Stimulated activated CD8-positive, alpha-beta memory T cell treated with anti-CD3 and anti-CD28 coated beads, Interleukin-12 subunit alpha, Interleukin-12 subunit beta, amount 100 ng/mL, for 24 hours (primary cell): ENCODE results near the gene OSBPL3.

Source experiments
- DNase-seq: peaks from one replicate; pipeline ENCODE4 v3.0.0-alpha.2; 2020; ENCODE audit errors: extremely low read depth

OSBPL3 gene

DNA sequence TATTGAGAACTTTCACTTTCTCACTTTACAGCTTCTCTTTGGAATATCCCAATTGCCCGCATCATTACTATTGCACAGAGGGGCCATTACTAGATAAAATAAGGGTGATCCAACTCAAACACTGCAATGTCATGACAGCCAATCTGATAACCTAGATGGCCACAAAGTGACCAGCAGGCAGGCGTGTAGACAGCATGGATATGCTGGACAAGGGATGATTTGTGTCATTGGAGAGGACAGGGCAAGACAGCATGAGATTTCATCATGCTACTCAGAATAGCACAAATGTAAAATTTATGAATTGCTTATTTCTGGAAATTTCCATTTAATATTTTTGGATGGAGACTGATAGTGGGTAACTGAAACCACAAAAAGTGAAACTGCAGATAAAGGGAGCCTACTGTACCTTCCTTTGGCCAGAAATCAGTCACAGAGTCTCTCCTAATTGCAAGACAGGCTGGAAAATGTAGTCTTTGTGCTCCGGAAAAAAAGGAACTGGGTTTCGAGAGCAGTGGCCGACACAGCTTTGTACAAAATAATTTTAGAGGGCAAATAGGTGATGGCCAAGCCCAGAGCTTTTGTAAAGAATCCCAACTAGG is 216.6 kb downstream of the OSBPL3 start:
- DNase-seq: no peak

DNA sequence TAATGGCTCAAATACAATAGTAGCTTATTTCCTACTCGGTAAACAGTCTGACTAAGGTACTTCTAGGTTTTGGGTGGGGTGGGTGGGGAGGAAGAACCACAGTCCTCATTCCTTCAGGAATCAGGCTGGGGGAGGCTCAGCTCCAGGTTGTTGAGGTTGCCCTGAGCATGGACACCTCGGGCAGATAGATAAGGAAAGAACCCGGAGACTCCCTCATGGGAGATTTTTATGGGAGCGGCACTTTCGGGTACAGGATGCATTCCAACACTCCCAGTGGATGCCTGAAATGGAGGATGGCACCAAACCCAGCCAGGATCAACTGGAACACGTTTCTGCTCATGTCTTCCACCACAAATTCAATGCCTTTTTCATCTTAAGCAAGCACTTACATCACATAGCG is 217.2 kb downstream of the OSBPL3 start:
- no peak for DNase-seq

DNA sequence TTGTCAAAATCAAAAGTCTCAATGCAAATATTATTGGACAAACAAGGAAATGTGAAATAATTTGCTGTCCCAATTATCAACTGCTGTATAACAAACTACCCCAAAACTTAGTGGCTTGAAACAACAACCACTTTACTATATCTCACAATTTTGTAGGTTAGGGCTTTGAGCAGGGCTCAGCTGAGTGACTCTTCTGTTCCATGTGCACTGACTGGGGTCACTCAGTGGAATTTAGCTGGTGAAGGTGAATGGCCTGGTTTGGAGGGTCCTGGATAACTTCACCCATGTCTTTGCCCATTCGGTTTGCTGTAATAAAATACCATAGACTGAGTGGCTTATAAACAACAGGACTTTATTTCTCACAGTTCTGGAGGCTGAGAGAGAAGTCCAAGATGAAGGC is 219.0 kb downstream of the OSBPL3 start:
- no peak for DNase-seq

DNA sequence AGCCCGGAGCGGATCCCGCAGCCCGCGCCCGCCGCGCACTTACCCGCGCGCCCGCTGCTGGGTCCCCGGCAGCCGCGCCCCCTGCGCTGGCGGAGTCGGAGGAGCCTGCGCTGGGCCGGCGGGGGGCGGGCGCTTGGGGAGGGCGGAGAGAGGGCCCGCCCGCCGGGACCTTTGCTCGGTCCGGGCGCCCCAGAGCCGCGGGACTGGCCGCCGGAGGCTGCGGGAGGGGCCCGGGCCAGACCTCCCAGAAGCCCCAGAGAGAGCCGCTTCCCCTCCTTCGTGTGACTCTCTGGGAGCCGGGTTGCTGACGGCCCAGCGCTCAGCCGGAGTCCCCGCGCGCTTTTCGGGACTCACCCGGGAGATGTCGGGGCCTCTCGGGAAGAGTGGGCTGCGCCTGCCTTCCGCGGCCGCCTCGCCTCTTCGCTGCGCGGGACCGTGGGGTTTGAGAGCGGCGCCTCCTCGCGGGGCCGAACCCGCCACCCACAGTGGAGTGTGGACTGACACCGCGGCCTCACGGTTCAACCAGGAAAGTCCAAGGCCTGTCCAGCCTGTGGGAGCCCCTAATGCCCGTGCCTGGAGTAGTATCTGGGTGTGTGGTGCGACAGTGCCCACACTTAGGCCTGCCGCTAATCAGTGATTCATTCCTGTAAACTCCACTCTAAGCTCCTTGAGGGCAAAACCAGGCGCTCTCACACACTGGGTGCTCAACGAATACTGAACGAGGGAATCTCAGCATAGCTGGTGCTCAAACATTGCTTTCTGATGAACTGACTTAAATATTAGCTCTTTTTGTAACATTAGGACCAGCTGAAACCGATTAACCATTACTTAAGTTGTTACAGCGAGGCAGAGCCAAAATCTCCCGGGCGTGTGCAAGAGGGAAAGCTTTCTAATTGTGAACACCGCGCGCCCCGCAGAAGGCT is 222.4 kb downstream of the OSBPL3 start, which contains the start of gene GSDME:
Gene GSDME, minus strand, starts transcription at position 112 of the 923 bp plus-strand sequence. CDS start 7,690 bp downstream, outside the sequence.
- DNase-seq: no peak

DNA sequence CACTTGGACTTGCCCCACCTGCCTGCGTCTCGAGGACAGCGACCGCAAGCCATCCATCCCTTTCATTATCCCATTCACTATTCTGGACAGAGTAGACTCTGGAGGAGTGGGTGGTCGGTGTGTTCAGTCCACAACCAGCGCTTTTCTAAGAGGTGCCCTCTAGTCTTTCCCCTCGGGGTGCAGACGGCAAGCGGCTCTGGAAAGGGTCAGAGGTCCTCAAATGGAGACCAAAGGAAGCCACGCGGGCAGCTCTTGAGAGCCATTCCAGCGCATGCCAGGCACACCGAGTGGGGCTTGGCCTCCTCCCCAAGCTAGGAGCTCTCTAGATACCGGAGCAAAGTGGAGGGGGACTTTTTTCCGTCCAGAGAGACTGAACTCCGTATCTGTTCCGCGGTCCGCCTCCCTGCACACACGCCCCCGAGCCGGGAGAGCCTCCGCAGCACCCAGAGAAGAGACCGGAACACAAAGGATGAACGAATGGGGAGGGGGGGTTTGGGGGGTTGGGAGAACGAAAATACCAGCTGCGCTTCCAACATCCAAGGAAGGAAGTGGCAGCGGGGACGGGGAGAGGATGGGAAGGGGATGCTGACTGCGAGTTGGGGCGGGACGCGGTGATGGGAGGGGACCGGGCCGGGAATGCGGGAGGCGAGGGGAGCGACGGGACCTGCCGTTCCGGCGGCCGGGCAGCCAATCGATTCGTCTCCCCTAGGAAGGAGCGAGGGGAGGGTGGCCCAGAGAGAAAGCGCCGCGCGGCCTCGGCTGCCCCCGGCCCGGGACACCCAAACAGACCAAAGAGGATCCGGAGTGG is 223.2 kb downstream of the OSBPL3 start:
- no peak for DNase-seq

DNA sequence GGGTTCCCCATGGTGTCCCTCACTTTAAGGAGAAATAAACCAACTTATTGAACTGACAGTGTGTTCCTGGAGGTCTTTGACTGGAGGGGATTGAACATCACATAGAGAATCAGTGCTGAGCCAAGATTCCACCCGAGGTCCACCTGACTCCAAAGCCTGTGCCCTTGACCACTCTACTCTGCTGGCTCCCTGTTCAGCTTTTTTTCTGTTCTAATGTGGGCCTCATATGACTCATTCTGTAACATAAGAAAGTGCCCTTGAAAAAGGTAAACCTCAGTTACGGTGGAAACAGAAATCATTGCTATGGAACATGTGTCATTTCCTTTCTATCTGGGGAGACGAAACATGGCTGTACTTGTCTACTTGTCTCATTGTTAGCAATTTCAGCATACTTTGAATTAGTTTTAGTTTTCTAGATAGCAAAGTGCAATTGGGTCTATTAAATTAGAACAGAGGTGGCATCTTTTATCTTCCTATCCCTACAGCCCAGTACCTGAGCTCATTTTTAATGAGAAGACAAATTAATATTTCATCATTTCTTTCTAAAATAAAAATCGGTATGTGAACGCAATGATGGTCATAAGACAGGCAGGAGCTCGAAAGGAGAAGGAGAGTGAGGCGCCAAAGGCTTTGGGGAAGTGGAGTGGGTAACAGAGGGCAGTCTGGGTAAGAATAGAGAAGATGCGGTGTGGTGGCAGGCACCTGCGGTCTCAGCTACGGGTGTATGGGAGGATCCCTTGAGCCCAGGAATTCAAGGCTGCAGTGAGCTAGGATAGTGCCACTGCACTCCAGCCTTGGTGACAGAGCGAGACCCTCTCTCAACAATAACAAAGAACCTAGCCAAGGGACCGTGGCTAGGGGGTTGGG is 224.2 kb downstream of the OSBPL3 start:
- DNase-seq: no peak

DNA sequence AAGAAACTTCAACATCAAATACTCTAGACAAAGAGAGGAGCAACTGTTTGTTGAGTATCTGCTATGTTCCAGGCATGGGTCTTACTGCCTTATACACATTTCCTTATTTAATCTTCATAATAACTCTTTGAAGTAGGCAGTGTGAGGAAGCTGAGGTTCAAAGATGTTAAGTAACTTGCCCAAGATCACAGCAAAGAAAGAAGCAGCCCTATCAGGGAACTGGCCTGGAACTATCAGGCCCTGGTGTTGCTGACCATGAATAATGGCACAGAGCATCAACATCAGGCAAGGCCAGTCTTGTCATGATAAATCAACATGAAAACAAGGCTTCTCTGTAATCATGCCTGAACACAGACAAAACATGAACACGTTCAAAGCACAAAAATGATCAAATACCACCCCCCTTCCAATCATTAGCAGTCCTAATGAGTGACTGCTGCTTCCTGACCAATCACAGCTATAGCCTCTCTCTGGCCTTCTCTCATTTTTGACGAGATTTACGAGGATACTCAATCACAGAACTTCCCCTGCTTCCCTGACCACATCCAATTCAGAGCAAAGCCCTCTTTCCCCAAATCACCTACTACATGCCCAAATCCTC is 225.0 kb downstream of the OSBPL3 start:
- no peak for DNase-seq

DNA sequence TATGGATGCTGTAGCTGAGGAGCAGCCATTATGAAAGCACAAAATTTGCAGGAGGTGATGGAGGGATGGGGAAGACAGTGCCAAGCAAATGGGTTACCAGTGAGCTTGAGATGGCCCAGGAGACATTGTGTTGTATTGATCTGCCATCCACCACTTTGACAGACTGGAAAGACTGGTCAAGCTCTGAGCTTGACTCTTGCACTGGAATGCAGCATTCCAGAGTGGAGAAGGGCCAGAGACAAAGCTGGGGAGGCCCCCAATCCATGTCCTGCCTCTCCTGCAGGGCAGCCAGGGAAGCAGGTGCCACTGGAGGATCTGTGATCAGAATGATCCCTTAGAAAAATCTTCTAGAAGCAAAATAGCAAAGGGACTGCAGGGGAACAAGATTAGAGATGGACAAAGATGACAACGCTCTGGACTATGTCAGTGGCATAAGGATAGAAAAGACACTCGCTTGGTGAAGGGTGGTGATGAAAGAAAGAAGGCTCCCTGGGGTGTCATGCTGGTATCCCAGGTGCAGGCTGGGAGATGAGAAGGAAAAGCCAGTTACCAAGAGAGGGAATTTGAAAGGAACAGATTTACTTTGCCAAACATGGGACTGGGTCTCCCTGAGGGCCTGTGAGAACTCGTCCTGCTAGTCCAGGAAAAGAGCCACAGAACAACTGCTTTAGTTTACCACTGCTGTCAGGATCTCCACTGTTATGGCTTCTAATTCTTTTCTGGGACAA is 227.7 kb downstream of the OSBPL3 start:
- no peak for DNase-seq

DNA sequence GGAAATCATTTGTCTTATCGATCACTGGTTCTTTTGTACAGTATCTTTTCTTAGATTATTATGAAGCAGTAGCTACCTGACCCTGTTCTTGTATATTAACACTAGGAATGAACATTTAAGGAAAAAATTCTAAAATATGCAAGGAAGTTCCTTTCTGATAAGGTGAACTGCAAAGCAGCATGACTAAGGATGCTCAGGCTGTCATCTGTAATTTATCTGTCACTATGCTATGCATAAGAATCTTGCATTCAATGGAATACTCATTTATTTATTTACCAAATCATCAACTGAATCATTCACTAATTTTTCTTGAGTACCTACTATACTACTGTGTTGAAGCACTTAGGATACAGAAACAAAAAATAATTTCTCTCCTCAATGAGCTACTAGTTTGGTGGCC is 228.5 kb downstream of the OSBPL3 start:
- no peak for DNase-seq

DNA sequence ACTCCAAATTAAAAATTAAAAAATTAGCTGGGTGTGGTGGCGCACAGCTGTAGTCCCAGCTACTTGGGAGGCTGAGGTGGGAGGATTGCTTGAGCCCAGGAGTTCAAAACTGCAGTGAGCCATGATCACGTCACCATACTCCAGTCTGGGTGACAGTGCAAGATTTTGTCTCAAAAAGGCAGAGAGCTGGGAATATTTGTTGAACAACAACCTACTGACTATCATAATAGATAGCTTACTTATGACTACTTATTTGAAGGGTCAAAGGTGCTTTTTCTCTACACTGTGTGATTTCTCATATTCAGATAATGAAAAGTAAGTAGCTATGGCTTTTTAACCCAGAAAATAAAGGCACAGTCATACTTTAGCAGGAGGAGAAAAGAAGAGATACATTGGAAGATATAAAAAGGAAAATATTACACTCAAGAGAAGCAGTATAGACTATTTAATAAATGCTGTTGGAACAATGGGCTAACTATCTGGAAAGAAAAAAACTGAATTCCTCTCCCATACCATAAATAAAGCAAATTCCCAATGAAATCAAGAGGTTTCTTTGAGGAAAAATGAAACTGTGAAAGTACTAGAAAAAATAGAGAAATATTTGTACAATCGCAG is 229.4 kb downstream of the OSBPL3 start:
- no peak for DNase-seq

DNA sequence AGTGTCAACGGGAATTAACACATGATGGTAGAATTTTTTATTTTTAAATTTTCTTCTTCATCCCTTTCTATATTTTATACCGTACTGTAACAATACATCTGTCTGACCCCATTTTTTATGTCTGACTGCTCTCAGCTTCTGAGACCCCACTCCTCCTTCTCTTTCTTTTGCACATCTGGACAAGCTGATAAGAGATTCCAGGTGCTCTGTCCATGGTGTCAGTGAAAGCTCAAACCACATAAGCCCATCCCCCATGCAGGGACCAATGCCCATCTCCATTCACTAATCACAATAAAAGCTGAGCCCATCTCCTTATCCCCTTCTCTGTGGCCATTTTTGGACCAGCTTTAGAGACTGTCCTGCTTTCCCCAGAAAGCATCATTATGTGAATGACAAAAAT is 231.5 kb downstream of the OSBPL3 start:
- no peak for DNase-seq
